GM12873 (cell line): ENCODE results near the gene CPAMD8.

Source experiments
- TF ChIP-seq, protein P1 (sequence below): IDR thresholded peaks from 2 replicates; pipeline ENCODE4 v1.5.1; 2012; ENCODE audit warnings: low read depth, mild to moderate bottlenecking, moderate library complexity, low read length, control low read depth; ENCODE audit not compliant: insufficient read depth; ENCODE audit errors: missing control alignments

The CPAMD8 gene

DNA sequence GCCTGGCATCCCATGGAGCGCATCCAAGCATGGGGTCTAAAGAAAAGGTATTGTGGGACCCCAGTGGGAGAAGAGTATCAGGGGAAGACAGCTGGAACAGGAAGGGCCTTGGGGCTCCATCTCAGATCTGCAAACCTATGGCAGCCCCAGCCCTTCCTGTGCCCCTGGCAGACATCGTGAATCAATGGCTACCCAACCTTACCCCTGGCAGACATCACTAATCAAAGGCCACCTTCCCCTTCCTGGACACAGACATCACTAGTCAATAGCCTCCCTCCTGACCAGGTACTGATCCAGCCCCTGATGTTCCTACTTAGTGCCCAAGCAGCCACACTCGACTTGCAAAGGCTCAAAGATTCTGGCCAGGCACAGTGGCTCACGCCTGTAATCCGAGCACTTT, 122.0 kb downstream of the CPAMD8 start:
- TF ChIP-seq, protein P1, sequence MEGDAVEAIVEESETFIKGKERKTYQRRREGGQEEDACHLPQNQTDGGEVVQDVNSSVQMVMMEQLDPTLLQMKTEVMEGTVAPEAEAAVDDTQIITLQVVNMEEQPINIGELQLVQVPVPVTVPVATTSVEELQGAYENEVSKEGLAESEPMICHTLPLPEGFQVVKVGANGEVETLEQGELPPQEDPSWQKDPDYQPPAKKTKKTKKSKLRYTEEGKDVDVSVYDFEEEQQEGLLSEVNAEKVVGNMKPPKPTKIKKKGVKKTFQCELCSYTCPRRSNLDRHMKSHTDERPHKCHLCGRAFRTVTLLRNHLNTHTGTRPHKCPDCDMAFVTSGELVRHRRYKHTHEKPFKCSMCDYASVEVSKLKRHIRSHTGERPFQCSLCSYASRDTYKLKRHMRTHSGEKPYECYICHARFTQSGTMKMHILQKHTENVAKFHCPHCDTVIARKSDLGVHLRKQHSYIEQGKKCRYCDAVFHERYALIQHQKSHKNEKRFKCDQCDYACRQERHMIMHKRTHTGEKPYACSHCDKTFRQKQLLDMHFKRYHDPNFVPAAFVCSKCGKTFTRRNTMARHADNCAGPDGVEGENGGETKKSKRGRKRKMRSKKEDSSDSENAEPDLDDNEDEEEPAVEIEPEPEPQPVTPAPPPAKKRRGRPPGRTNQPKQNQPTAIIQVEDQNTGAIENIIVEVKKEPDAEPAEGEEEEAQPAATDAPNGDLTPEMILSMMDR = no peak

DNA sequence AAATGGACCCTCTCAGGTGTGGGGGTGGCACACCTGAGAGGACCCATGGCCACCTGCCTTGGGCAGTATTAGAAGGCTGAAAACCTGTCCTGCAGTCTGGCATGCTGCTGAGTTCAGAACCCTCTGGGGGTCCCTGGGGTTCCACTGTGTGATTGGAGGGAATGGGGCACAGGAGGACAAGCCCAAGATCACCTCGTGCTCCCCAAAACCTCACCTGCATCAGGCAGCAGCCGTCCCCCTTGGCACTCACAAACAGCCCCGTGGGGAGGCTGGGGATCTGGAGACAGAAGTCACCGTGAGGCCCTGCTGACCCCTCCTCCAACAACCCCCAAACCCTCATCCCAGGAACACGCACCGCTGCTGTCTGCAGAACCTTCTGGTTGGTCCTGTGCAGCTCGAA, 123.3 kb downstream of the CPAMD8 start:
- TF ChIP-seq, protein P1 = no peak

DNA sequence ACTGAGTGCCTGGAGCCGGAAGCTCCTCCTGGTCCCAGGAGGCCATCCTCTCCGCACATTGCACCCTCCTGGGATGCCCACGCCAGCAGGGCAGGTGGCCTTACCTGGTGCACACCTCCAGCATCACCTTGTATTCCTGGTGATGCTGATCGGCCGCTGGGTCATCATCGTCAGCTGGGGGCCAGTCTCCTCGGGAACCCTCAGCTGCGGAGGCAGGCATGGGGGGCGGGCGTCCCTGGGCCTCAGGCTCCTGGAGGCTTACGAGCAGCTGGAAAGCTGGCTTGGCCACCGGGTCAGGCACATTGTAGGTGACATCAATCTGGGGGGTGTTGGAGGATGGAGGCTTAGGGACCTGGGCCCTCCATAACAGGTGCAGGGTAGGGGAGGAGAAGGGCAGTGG, 124.1 kb downstream of the CPAMD8 start:
- TF ChIP-seq, protein P1 = no peak

DNA sequence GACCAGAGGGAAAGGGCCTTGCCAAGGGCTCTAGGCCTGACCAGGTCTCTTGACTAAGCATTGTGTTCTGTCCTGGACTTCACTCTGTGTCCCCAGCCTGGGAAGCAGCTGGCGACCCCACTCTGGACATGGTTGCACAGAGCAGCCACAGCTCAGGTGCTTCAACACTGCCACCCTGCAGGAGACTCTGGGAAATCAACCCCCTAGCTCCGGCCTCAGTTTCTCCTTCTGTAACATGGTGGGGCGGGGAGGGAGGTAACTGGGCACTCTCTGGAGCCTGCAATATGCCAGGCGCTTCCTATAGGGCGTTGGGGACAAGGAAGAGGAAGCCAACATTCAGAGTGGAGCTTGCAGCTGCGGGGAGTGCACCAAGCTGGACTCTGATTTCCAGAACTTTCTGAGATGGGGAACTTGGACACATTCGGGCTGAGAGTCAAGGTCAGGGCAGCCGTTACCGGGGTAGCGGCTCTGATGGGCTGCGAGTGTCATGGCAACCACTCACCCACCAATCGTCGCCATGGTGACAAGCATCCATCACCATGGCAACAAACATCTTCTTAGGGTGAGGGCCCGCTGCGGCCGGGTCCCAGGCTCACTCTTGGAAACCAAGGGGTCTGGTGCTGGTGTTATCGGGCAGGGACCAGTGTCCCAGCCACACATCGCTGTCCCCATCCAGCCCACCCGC, 125.0 kb downstream of the CPAMD8 start:
- TF ChIP-seq, protein P1 = no peak

DNA sequence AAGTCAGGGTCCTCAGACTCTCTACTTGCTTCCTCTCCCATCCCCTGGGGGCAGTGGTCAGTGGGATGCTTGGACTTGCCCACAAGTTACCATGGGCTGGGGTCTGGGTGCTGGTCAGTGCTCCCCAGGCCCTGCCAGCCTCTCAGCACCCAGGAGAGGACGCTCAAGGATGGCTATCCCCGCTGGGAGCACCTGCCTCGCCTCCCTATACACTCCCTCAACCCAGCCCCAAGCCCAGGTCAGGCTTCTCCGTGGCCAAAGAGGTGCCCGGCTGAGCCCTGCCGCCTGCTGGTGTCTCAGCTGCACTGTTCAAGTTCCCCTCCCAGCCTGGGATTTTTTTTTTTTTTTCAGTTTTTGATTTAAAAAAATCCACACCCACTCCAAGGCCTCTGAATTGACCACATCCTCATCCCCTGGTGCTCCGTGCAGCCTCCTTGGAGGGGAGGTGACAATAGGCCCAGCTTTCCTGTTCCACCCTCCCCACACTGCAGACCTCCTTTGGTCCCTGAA, 127.0 kb downstream of the CPAMD8 start:
- TF ChIP-seq, protein P1 = peak; percentile 85

DNA sequence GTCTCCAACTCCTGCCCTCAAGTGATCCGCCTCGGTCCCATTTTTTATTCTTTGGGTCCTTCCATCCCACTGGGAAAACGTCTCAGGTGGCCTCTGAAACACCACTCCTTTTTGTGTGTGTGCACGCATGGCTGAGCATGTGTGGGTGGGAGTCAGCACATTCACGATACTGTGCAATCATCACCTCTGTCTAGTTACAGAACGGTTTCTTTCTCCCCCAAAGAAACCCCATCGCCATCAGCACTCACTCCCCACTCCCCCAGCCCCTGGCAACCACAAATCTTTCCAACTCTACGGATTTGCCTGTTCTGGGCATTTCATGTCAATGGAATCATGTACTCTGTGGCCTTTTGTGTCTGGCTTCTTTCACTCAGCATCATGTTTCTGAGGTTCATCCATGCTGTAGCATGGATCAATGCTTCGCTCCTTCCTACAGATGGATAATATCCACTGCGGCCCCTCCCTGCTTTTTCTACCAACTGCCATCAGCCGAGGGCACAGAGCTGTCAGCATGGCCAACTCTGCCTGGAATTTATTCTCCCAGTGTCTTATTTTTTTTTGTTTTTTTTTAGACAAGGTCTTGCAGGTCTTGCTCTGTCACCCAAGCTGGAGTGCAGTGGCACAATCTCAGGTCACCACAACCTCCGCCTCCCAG, 128.1 kb downstream of the CPAMD8 start:
- TF ChIP-seq, protein P1 = no peak

DNA sequence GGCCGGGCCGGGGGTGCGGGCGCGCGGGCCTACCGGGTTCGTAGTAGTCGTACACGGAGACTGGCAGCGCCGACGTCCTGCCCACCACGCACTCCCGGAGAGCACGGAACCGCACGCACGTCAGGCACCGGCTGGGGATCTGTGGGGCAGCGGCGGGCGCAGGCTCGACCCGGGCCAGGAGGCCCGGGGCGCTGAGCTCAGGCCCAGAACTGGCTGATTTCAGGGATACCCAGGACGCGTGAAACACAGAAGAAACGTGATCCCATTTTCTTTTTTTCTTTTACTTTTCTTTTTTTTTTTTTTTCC, 128.8 kb downstream of the CPAMD8 start:
- TF ChIP-seq, protein P1 = no peak
